Right renal cortex interstitium (tissue), 3 donors: ENCODE measurements around the gene CENPVL3. TPM values are rescaled to one million over a fixed set of nuclear protein-coding genes. Genes with fewer than 3 reads are reported as not detected.
"Not testable (repeated sequence)": the region's sequence is repeated elsewhere in the genome, so short reads cannot be mapped to it uniquely, and the experiment has no call there.

Source experiments
- DNase-seq, 3 donors: peaks; one replicate each; pipeline ENCODE4 v3.0.0-alpha.2; 2013; ENCODE audit warnings: low read depth in 3 of 3, low spot score in 2 of 3
- polyA plus RNA-seq, 3 donors: library from polyadenylated mRNA; unstranded; fragments of 120-200 nt; gene quantifications; one replicate each; pipeline ENCODE4 v1.2.1, GENCODE V29; 2013; ENCODE audit not compliant: insufficient read length in 3 of 3

CENPVL3 gene
- 1 to 10 TPM; 1.6 to 1.8 (median 1.7) TPM for polyA plus RNA-seq

- DNase-seq = not testable (repeated sequence)
Measured at GRCh38 chrX:51618241-51619155, at the start of gene CENPVL3. Gene CENPVL3 (minus strand): TSS chrX:51618912. CDS start chrX:51618873, 39 bp downstream.

- DNase-seq = no peak
Measured at GRCh38 chrX:51665981-51666380, 47.3 kb upstream of the CENPVL3 start.

GRCh38 chrX:51643377-51643776 lies 24.7 kb upstream of the CENPVL3 start:
- no peak for DNase-seq

- DNase-seq = peak in 2 of 3 donors; percentile 10
Measured at GRCh38 chrX:51641421-51642021, 22.8 kb upstream of the CENPVL3 start.

GRCh38 chrX:51636511-51636910 lies 17.8 kb upstream of the CENPVL3 start:
- DNase-seq = not testable (repeated sequence)

- no peak for DNase-seq
Measured at GRCh38 chrX:51614353-51615012, 4.2 kb downstream of the CENPVL3 start.

- no peak for DNase-seq
Measured at GRCh38 chrX:51608766-51609165, 9.9 kb downstream of the CENPVL3 start.

GRCh38 chrX:51608126-51608525 lies 10.6 kb downstream of the CENPVL3 start:
- DNase-seq = no peak

GRCh38 chrX:51606446-51606845 lies 12.3 kb downstream of the CENPVL3 start:
- no peak for DNase-seq

- no peak for DNase-seq
Measured at GRCh38 chrX:51598899-51599298, 19.8 kb downstream of the CENPVL3 start.

- no peak for DNase-seq
Measured at GRCh38 chrX:51571874-51572273, 46.8 kb downstream of the CENPVL3 start.

GRCh38 chrX:51569561-51569960 lies 49.2 kb downstream of the CENPVL3 start:
- no peak for DNase-seq

GRCh38 chrX:51568586-51568985 lies 50.1 kb downstream of the CENPVL3 start:
- no peak for DNase-seq

Other genes with a start within 250 kb of the CENPVL3 start
- gene NUDT11, start 122.3 kb downstream of the CENPVL3 start, polyA plus RNA-seq = 10 to 100 TPM; 13.3 to 15.6 (median 14.4) TPM
- gene CENPVL2, start 63.9 kb upstream of the CENPVL3 start, polyA plus RNA-seq = under 1 TPM in 2 of 3 donors, not detected in 1; 0.18 to 0.24 TPM
- gene CENPVL1, start 91.6 kb upstream of the CENPVL3 start, polyA plus RNA-seq = under 1 TPM in 2 of 3 donors, not detected in 1; 0.18 to 0.24 TPM
- 10 to 100 TPM; 23.4 to 24.8 (median 24.4) TPM for gene GSPT2, start 124.5 kb upstream of the CENPVL3 start, polyA plus RNA-seq